ENCODE measurements around the gene PLEKHF1.

The PLEKHF1 gene

DNA sequence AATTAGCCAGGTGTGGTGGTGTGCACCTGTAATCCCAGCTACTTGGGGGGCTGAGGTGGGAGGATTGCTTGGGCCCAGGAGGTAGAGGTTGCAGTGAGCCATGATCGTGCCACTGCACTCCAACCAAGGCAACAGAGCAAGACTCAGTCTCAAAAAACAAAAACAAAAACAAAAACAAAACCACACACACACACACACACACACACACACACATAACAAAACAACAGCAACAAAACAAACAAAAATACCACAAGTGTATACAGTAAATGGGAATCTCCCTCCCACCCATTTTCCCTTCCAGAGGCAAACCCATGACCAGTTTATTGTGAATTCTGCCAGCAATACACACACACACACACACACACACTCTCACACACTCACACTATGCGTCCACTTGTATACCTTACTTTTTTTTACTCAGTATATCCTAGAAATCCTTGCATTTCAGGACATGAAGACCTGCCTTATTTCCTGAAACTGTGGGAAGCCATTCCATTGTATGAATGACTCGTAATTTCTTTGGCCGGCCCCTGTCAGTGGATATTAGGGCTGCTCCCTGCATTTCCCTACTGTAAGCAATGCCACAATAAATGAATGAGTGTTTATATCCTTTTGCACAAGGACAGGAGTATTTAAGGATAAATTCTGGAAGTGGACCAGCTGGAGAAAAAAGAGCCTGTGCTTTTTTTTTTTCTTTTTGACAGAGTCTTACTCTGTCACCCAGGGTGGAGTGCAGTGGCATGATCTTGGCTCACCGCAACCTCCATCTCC lies 6.9 kb upstream of the PLEKHF1 start:
- DNase-seq (ENCODE audit: low read depth): no peak

DNA sequence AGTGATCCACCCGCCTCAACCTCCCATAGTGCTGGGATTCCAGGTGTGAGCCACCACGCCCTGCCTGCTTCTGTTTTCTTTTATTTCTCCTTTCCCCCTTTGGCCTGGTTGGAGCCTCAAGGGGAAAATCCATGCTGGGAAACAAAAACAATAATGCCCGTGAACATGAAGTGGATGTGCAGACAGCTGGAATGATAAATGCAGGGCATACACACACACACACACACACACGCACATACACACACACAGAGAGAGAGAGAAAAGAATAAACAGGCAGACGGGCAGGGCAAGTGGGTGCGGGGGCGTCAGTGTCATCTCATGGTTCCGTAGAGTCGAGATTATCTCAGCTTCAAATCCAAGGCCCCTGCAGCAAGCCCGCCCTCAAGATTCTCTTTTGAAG lies 4.4 kb upstream of the PLEKHF1 start:
- H3K4me3 ChIP-seq (ENCODE audit: low read length): no peak overlapping the region
- no peak for DNase-seq (ENCODE audit: low read depth)
- TF ChIP-seq, protein P1, sequence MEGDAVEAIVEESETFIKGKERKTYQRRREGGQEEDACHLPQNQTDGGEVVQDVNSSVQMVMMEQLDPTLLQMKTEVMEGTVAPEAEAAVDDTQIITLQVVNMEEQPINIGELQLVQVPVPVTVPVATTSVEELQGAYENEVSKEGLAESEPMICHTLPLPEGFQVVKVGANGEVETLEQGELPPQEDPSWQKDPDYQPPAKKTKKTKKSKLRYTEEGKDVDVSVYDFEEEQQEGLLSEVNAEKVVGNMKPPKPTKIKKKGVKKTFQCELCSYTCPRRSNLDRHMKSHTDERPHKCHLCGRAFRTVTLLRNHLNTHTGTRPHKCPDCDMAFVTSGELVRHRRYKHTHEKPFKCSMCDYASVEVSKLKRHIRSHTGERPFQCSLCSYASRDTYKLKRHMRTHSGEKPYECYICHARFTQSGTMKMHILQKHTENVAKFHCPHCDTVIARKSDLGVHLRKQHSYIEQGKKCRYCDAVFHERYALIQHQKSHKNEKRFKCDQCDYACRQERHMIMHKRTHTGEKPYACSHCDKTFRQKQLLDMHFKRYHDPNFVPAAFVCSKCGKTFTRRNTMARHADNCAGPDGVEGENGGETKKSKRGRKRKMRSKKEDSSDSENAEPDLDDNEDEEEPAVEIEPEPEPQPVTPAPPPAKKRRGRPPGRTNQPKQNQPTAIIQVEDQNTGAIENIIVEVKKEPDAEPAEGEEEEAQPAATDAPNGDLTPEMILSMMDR (conservative IDR thresholded peaks at IDR 0.05; ENCODE audit: low read length): no peak

More for the DNA sequence above, 6.9 kb upstream of the PLEKHF1 start:
- no peak overlapping the region for H3K4me3 ChIP-seq (ENCODE audit: low read length)
- TF ChIP-seq, protein P1 (conservative IDR thresholded peaks at IDR 0.05; ENCODE audit: low read length): no peak

- TF ChIP-seq, protein P1 (conservative IDR thresholded peaks at IDR 0.05; ENCODE audit: low read length): no peak
- DNase-seq (ENCODE audit: low read depth): no peak
- H3K4me3 ChIP-seq (ENCODE audit: low read length): peak overlapping the region; percentile 49
Measured at GRCh38 chr19:29662278-29662603, 3.0 kb upstream of the PLEKHF1 start.

- TF ChIP-seq, protein P1 (conservative IDR thresholded peaks at IDR 0.05; ENCODE audit: low read length): no peak
- DNase-seq (ENCODE audit: low read depth): peak; percentile 94
- peak overlapping the region; percentile 49 for H3K4me3 ChIP-seq (ENCODE audit: low read length)
Measured at GRCh38 chr19:29662604-29663404, 2.5 kb upstream of the PLEKHF1 start.

- H3K4me3 ChIP-seq (ENCODE audit: low read length): no peak overlapping the region
- TF ChIP-seq, protein P1 (conservative IDR thresholded peaks at IDR 0.05; ENCODE audit: low read length): no peak
- DNase-seq (ENCODE audit: low read depth): peak; percentile 73
Measured at GRCh38 chr19:29663861-29664752, 1.2 kb upstream of the PLEKHF1 start.

DNA sequence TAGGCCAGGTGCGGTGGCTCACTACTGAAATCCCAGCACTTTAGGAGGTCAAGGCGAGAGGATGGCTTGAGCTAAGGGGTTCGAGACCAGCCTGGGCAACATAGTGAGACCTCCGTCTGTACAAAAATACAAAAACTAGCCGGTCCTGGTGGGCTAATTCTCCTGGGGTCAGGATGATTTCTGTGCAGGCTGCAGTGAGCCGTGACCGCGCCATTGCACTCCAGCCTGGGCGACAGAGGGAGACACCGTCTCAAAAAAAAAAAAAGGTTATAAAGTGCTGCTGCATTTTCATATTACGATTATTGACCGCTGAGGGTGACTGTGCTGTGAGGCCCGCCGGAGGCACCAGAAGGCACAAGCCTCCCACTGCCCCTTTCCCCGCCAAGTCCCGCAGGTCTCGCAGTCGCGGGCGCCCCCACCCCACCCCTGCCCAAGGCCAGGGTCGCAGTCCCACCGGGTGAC lies 477 bp upstream of the PLEKHF1 start:
- TF ChIP-seq, protein P1 (conservative IDR thresholded peaks at IDR 0.05; ENCODE audit: low read length): no peak
- no peak for DNase-seq (ENCODE audit: low read depth)
- peak overlapping the region; percentile 85 for H3K4me3 ChIP-seq (ENCODE audit: low read length)

Measured in AG10803 (cell line).